Omental fat pad (tissue), 4 donors: ENCODE data around the gene PGD. TPM values are rescaled to one million over a fixed set of nuclear protein-coding genes. Genes with fewer than 3 reads are reported as not detected.
"Not testable (repeated sequence)": the region's sequence is repeated elsewhere in the genome, so short reads cannot be mapped to it uniquely, and the experiment has no call there.

Source experiments
- ATAC-seq: fragments of 150-250 bp; one replicate; pipeline ENCODE4 v1.9.1; 2016; ENCODE audit warnings: mild to moderate bottlenecking, moderate library complexity; ENCODE audit not compliant: low FRiP score
- DNase-seq: peaks from one replicate; pipeline ENCODE4 v3.0.0-alpha.2; 2019; ENCODE audit warnings: low spot score
- CTCF ChIP-seq, 3 donors: fragments of 450-650 bp; IDR thresholded peaks; one replicate each; pipeline ENCODE4 v1.5.1; 2016 to 2017; ENCODE audit warnings: antibody characterized with exemption in 3 of 3, mild to moderate bottlenecking in 3 of 3, moderate library complexity in 2 of 3
- total RNA-seq, 4 donors: library from RNA; depleted of rRNA; stranded (reverse); fragments of >200 nt; gene quantifications; one replicate each; pipeline ENCODE4 v1.1.0, GENCODE V29; 2016

PGD gene
- total RNA-seq, 4 donors from 2014 or later: 139 to 432 (median 290) TPM

GRCh38 chr1:10446790-10447422 is 48.0 kb downstream of the PGD start:
- no peak for TF ChIP-seq CTCF (IDR thresholded peaks at IDR 0.05)
- DNase-seq (no peak), ATAC-seq (no peak)

GRCh38 chr1:10449751-10450150 is 50.9 kb downstream of the PGD start, which contains the start of gene CORT:
TSS of gene CORT (plus strand) at chr1:10450031. CDS start at chr1:10450224, 193 bp downstream.
- no peak for TF ChIP-seq CTCF (IDR thresholded peaks at IDR 0.05)
- DNase-seq: no peak

GRCh38 chr1:10450156-10450814 is 51.4 kb downstream of the PGD start:
- TF ChIP-seq CTCF (IDR thresholded peaks at IDR 0.05): no peak
- no peak for ATAC-seq
- DNase-seq: no peak

More at GRCh38 chr1:10449751-10450150, 50.9 kb downstream of the PGD start, which contains the start of gene CORT:
- ATAC-seq: no peak

GRCh38 chr1:10450836-10451235 is 52.0 kb downstream of the PGD start:
- no peak for DNase-seq
- ATAC-seq: no peak
- no peak for TF ChIP-seq CTCF (IDR thresholded peaks at IDR 0.05)

GRCh38 chr1:10451287-10451686 is 52.4 kb downstream of the PGD start:
- DNase-seq (no peak), ATAC-seq (no peak)
- TF ChIP-seq CTCF (IDR thresholded peaks at IDR 0.05): no peak

- no peak for ATAC-seq
- no peak for DNase-seq
- TF ChIP-seq CTCF (IDR thresholded peaks at IDR 0.05): no peak
These were observed 57.2 kb downstream of the PGD start for GRCh38 chr1:10456048-10456447.

- DNase-seq: no peak
- TF ChIP-seq CTCF (IDR thresholded peaks at IDR 0.05): no peak
- no peak for ATAC-seq
These were observed 57.8 kb downstream of the PGD start for GRCh38 chr1:10456661-10457060.

GRCh38 chr1:10457462-10457861 is 58.6 kb downstream of the PGD start:
- not testable (repeated sequence) for DNase-seq, ATAC-seq
